ENCODE results near the gene CTDSP2. TPM values are rescaled to one million over a fixed set of nuclear protein-coding genes. Genes with fewer than 3 reads are reported as not detected.

Gene CTDSP2
- total RNA-seq, 1 donor from 2014 or later: 87.1 TPM

DNA sequence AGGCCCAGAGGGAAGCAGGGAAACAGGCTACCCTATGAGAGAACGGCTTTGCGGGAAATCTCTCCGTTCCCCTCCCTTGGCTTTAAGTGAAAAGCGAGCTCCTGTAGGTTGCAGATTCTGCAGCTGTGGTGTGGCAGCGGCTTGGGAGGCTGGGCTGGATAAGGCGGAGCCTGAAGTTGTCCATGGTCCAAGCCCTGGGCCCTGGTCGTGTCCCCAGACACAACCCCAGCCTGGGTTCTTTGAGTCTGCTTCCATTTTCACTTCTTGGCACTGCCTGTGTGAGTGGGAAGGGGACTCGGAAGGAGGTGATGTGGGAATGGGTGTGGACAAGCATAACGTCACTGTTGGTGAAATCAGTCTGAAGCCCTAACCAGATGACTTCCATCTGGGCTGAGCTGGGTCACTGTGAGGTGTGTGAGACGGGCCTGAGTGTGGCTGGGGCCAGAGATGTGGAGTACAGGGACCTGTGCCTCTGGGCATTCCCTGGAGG lies 43.0 kb upstream of the CTDSP2 start:
- H3K27me3 Mint-ChIP-seq (ENCODE audit: low read depth, unreplicated experiment): no peaks in the 10 kb centered on the region
- H3K4me1 Mint-ChIP-seq (ENCODE audit: low read depth, unreplicated experiment): peaks cover 39% of the 10 kb centered on the region
- peak overlapping the region; percentile 2 for H2AFZ ChIP-seq (ENCODE audit: low read depth, low read length)
- TF ChIP-seq, protein P1, sequence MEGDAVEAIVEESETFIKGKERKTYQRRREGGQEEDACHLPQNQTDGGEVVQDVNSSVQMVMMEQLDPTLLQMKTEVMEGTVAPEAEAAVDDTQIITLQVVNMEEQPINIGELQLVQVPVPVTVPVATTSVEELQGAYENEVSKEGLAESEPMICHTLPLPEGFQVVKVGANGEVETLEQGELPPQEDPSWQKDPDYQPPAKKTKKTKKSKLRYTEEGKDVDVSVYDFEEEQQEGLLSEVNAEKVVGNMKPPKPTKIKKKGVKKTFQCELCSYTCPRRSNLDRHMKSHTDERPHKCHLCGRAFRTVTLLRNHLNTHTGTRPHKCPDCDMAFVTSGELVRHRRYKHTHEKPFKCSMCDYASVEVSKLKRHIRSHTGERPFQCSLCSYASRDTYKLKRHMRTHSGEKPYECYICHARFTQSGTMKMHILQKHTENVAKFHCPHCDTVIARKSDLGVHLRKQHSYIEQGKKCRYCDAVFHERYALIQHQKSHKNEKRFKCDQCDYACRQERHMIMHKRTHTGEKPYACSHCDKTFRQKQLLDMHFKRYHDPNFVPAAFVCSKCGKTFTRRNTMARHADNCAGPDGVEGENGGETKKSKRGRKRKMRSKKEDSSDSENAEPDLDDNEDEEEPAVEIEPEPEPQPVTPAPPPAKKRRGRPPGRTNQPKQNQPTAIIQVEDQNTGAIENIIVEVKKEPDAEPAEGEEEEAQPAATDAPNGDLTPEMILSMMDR (IDR thresholded peaks at IDR 0.05; ENCODE audit: insufficient read depth, low read depth, low read length): no peak
- TF ChIP-seq EZH2 (IDR thresholded peaks at IDR 0.05; ENCODE audit: insufficient read depth, low read length): no peak
- H3K79me2 ChIP-seq (ENCODE audit: insufficient read depth, low read length): no peaks in the 10 kb centered on the region
- H3K4me2 ChIP-seq (ENCODE audit: low read length): peak overlapping the region; percentile 84
- no peaks in the 10 kb centered on the region for H3K36me3 ChIP-seq (ENCODE audit: insufficient read depth, low read length)
- no peak overlapping the region for H3K4me3 ChIP-seq (ENCODE audit: insufficient read depth, low read depth, low read length)
- no peaks in the 10 kb centered on the region for H3K9me3 Mint-ChIP-seq (ENCODE audit: unreplicated experiment)
- no peaks in the 10 kb centered on the region for H3K27me3 ChIP-seq (ENCODE audit: insufficient read depth, low read length)
- FAIRE-seq (no peak), DNase-seq (ENCODE audit: low read depth) (peak; percentile 88)
- H3K36me3 Mint-ChIP-seq (ENCODE audit: low read depth, unreplicated experiment): no peaks in the 10 kb centered on the region
- H3K4me3 Mint-ChIP-seq (ENCODE audit: unreplicated experiment): no peak overlapping the region
- H3K9ac ChIP-seq (ENCODE audit: low read length): peak overlapping the region; percentile 64
- H4K20me1 ChIP-seq (ENCODE audit: insufficient read depth, low read length): no peaks in the 10 kb centered on the region
- peak overlapping the region; percentile 73 for H3K27ac ChIP-seq (ENCODE audit: low read depth, low read length)
- no peaks in the 10 kb centered on the region for H3K9me3 ChIP-seq (ENCODE audit: insufficient read depth, low read depth, low read length)
- H3K27ac Mint-ChIP-seq (ENCODE audit: unreplicated experiment): peak overlapping the region; percentile 13
- peaks cover 51% of the 10 kb centered on the region for H3K4me1 ChIP-seq (ENCODE audit: insufficient read depth, low read length)

DNA sequence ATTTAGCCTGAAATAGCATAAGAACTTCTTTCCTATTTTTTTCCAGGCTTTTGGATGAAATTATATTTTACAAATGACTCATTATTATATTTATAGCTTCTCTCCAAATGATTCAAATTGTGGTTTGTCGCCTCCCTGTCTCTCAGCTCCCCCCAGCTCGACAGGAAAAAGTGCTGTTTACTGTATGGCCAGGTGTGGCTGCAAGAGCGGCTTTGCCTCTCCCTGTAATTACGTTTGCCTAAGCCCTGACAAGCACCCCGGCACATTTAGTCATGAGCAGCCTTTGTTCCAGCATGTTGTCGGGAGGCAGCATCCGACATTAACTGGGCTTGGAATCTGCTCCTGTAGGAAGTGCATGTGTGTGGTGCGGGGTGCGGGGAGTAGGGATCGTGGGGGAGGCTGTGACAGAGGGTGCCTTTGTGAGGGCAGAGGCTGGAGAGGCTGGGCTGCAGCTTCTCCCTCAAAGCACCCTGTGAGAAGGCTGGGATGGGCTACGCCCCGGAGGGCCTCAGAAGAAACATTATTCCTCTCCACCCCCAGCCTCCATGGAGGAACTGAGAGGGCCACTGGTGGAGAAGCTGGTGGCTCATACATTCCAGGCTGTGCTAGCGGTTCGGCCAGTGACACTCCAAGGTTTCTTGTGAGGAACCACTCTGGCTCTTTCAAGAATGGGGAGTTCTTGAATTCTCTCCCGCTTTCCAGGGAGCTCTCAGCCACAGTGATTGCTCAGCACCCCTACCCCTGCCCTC lies 42.1 kb upstream of the CTDSP2 start:
- Mint-ChIP-seq H3K36me3 (ENCODE audit: low read depth, unreplicated experiment) (no peaks in the 10 kb centered on the region), H3K27ac (ENCODE audit: unreplicated experiment) (peak overlapping the region; percentile 63), H3K9me3 (ENCODE audit: unreplicated experiment) (peaks cover 3% of the 10 kb centered on the region), H3K4me1 (ENCODE audit: low read depth, unreplicated experiment) (peaks cover 30% of the 10 kb centered on the region), H3K27me3 (ENCODE audit: low read depth, unreplicated experiment) (no peaks in the 10 kb centered on the region), H3K4me3 (ENCODE audit: unreplicated experiment) (no peak overlapping the region)
- no peaks in the 10 kb centered on the region for H3K9me3 ChIP-seq (ENCODE audit: insufficient read depth, low read depth, low read length)
- peak overlapping the region; percentile 31 for H3K4me3 ChIP-seq (ENCODE audit: insufficient read depth, low read depth, low read length)
- H3K27me3 ChIP-seq (ENCODE audit: insufficient read depth, low read length): no peaks in the 10 kb centered on the region
- DNase-seq (ENCODE audit: low read depth) (peak; percentile 80), FAIRE-seq (no peak)
- H3K27ac ChIP-seq (ENCODE audit: low read depth, low read length): peak overlapping the region; percentile 73
- peaks cover 41% of the 10 kb centered on the region for H3K4me1 ChIP-seq (ENCODE audit: insufficient read depth, low read length)
- no peaks in the 10 kb centered on the region for H4K20me1 ChIP-seq (ENCODE audit: insufficient read depth, low read length)
- peak overlapping the region; percentile 72 for H2AFZ ChIP-seq (ENCODE audit: low read depth, low read length)
- H3K9ac ChIP-seq (ENCODE audit: low read length): peak overlapping the region; percentile 64
- no peak for TF ChIP-seq EZH2 (IDR thresholded peaks at IDR 0.05; ENCODE audit: insufficient read depth, low read length)
- TF ChIP-seq, protein P1 (IDR thresholded peaks at IDR 0.05; ENCODE audit: insufficient read depth, low read depth, low read length): no peak
- H3K36me3 ChIP-seq (ENCODE audit: insufficient read depth, low read length): no peaks in the 10 kb centered on the region
- H3K4me2 ChIP-seq (ENCODE audit: low read length): peak overlapping the region; percentile 84
- H3K79me2 ChIP-seq (ENCODE audit: insufficient read depth, low read length): no peaks in the 10 kb centered on the region
